IMR-90 (cell line): ENCODE measurements around the gene LRRC42. TPM values are rescaled to one million over a fixed set of nuclear protein-coding genes. Genes with fewer than 3 reads are reported as not detected.

Source experiments
- ATAC-seq: fragments of 200-7000 bp; cut with Tn5 transposase; 2 replicates; pipeline ENCODE4 v1.9.1; 2020; ENCODE audit warnings: low read depth, mild to moderate bottlenecking, moderate library complexity
- BruUV-seq: library from RNA; stranded (reverse); fragments of 400-500 nt; replicated peaks from 2 replicates; lab custom pipeline; 2021; lab: Mats Ljungman, UMichigan
- CTCF ChIA-PET: fragments of 300-600 bp; formaldehyde crosslinking; extraction: SDS; loops from one replicate; lab custom pipeline; 2021; ENCODE audit warnings: antibody characterized with exemption; lab: Yijun Ruan, JAX
- POLR2A ChIA-PET: fragments of 300-600 bp; sonication (Branson Sonifier 250); formaldehyde crosslinking; loops from one replicate; lab custom pipeline; 2022; ENCODE audit warnings: antibody characterized with exemption; ENCODE audit not compliant: unreplicated experiment; lab: Charles Lee
- DNase-seq: peaks from one replicate; pipeline ENCODE4 v3.0.0; 2013
- H2AFZ ChIP-seq: replicated peaks from 2 replicates; pipeline ENCODE3; 2013; ENCODE audit warnings: low read length, mild to moderate bottlenecking; ENCODE audit not compliant: poor library complexity
- H2AK5ac ChIP-seq: 2 replicates; pipeline ENCODE4 v1.6.1; 2013; ENCODE audit warnings: low read depth, low read length, inconsistent platforms
- H2AK9ac ChIP-seq: replicated peaks from 2 replicates; pipeline ENCODE3; 2013; ENCODE audit warnings: mild to moderate bottlenecking, low read depth, low read length, moderate library complexity; ENCODE audit not compliant: poor library complexity
- H2BK120ac ChIP-seq: 2 replicates; pipeline ENCODE4 v1.6.1; 2013; ENCODE audit warnings: low read depth, low read length, inconsistent platforms
- H2BK15ac ChIP-seq: 3 replicates; pipeline ENCODE4 v1.6.1; 2013; ENCODE audit warnings: low read depth, low read length, inconsistent platforms
- H2BK20ac ChIP-seq: 2 replicates; pipeline ENCODE4 v1.6.1; 2013; ENCODE audit warnings: low read depth, mild to moderate bottlenecking, inconsistent platforms, low read length, moderate library complexity
- H2BK5ac ChIP-seq: 2 replicates; pipeline ENCODE4 v1.6.1; 2013; ENCODE audit warnings: mild to moderate bottlenecking, low read depth, low read length, inconsistent platforms; ENCODE audit not compliant: poor library complexity, severe bottlenecking
- H3K14ac ChIP-seq: replicated peaks from 2 replicates; pipeline ENCODE4 v1.6.1; 2013; ENCODE audit warnings: low read depth, low read length, inconsistent platforms
- H3K18ac ChIP-seq: 2 replicates; pipeline ENCODE4 v1.6.1; 2013; ENCODE audit warnings: low read depth, low read length, control low read depth
- H3K23ac ChIP-seq: 2 replicates; pipeline ENCODE4 v1.6.1; 2013; ENCODE audit warnings: low read depth, low read length, inconsistent platforms
- H3K27ac ChIP-seq: 2 replicates; pipeline ENCODE4 v1.5.1; 2013; ENCODE audit warnings: mild to moderate bottlenecking, control low read depth, low read length; ENCODE audit not compliant: insufficient read depth
- H3K27me3 ChIP-seq: 2 replicates; pipeline ENCODE4 v1.6.1; 2013; ENCODE audit warnings: low read length; ENCODE audit not compliant: control insufficient read depth, insufficient read depth
- H3K36me3 ChIP-seq: 2 replicates; pipeline ENCODE4 v1.6.1; 2013; ENCODE audit warnings: low read length, mixed read lengths; ENCODE audit not compliant: control insufficient read depth, insufficient read depth
- H3K4ac ChIP-seq: 2 replicates; pipeline ENCODE4 v1.6.1; 2013; ENCODE audit warnings: low read depth, low read length, inconsistent platforms
- H3K4me1 ChIP-seq: 2 replicates; pipeline ENCODE4 v1.6.1; 2013; ENCODE audit warnings: low read length, mixed read lengths; ENCODE audit not compliant: control insufficient read depth, insufficient read depth
- H3K4me2 ChIP-seq: 2 replicates; pipeline ENCODE4 v1.6.1; 2013; ENCODE audit warnings: low read depth, mild to moderate bottlenecking, control low read depth, low read length, moderate library complexity
- H3K4me3 ChIP-seq: 2 replicates; pipeline ENCODE4 v1.5.1; 2013; ENCODE audit warnings: low read depth, mild to moderate bottlenecking, control low read depth, low read length, moderate library complexity; ENCODE audit not compliant: insufficient read depth
- H3K56ac ChIP-seq: 2 replicates; pipeline ENCODE4 v1.6.1; 2013; ENCODE audit warnings: low read length, inconsistent platforms; ENCODE audit not compliant: insufficient read depth; ENCODE audit errors: extremely low read depth
- H3K79me1 ChIP-seq, 2 experiments: 2 replicates each; pipeline ENCODE4 v1.6.1; 2013; ENCODE audit warnings: low read length in 2 of 2, inconsistent platforms in 1 of 2, low read depth in 1 of 2
- H3K9ac ChIP-seq: 2 replicates; pipeline ENCODE4 v1.6.1; 2013; ENCODE audit warnings: low read depth, low read length, control low read depth
- H3K9me1 ChIP-seq: 2 replicates; pipeline ENCODE4 v1.6.1; 2013; ENCODE audit warnings: low read length, inconsistent platforms; ENCODE audit not compliant: insufficient read depth
- H3K9me3 ChIP-seq: 2 replicates; pipeline ENCODE4 v1.6.1; 2013; ENCODE audit warnings: low read length; ENCODE audit not compliant: control insufficient read depth, insufficient read depth
- H4K20me1 ChIP-seq: 2 replicates; pipeline ENCODE4 v1.6.1; 2013; ENCODE audit warnings: low read length, inconsistent platforms; ENCODE audit not compliant: insufficient read depth
- H4K5ac ChIP-seq: 2 replicates; pipeline ENCODE4 v1.6.1; 2013; ENCODE audit warnings: mild to moderate bottlenecking, low read depth, low read length, control low read depth
- H4K8ac ChIP-seq, 2 experiments: 2 replicates each; pipeline ENCODE4 v1.6.1; 2013; ENCODE audit warnings: low read depth in 2 of 2, low read length in 2 of 2, control low read depth in 1 of 2, inconsistent platforms in 1 of 2
- H4K91ac ChIP-seq: 2 replicates; pipeline ENCODE4 v1.6.1; 2013; ENCODE audit warnings: low read depth, low read length, inconsistent platforms; ENCODE audit not compliant: insufficient read depth
- CEBPB ChIP-seq: IDR thresholded peaks from 2 replicates; pipeline ENCODE4 v1.6.1; 2012; ENCODE audit warnings: low read depth, low read length, improper control_type of control experiment
- MAFK ChIP-seq: IDR thresholded peaks from 2 replicates; pipeline ENCODE4 v1.6.1; 2012; ENCODE audit warnings: low read depth, low read length, improper control_type of control experiment
- POLR2A ChIP-seq: IDR thresholded peaks from 2 replicates; pipeline ENCODE4 v1.6.1; 2012; ENCODE audit warnings: mild to moderate bottlenecking, low read depth, low read length
- WGBS, 2 experiments: methylation state at CpG; one replicate each; pipeline versions ENCODE4 v1.1.5 to v1.1.7; 2013; ENCODE audit warnings: missing lambda C conversion rate in 2 of 2; ENCODE audit not compliant: insufficient read length in 1 of 2; ENCODE audit errors: extremely low coverage in 2 of 2; 5-methylcytosine and 5-hydroxymethylcytosine counted together
- dilution Hi-C: fragments of 300-500 bp; cut with HindIII; formaldehyde crosslinking; loops from one replicate; pipeline ENCODE4 v1.14.3; 2018; ENCODE audit warnings: low sequenced_read_pairs; ENCODE audit not compliant: unreplicated experiment
- in situ Hi-C: fragments of 300-500 bp; cut with MboI; formaldehyde crosslinking; loops from 3 replicates; pipeline ENCODE4 v1.14.3; 2019; ENCODE audit warnings: low sequenced_read_pairs, inconsistent platforms, mixed read lengths
- intact Hi-C: fragments of 100-400 bp; cut with micrococcal nuclease; formaldehyde crosslinking; loops from 2 replicates; pipeline ENCODE4 v1.10.0; 2022
- polyA plus RNA-seq, 3 experiments: library from polyadenylated mRNA; depleted of rRNA; stranded (reverse); fragments of >200 nt; gene quantifications; 2 replicates each; pipeline ENCODE4 v1.2.3, GENCODE V29; 2012; ENCODE audit warnings: low replicate concordance in 1 of 3
- total RNA-seq: library from RNA; depleted of rRNA; stranded (reverse); fragments of >200 nt; gene quantifications from 2 replicates; pipeline ENCODE4 v1.2.3, GENCODE V29; 2012
- TF ChIP-seq, protein P1 (sequence below): fragments of 150-350 bp; IDR thresholded peaks from 2 replicates; pipeline ENCODE4 v1.6.1; 2017; ENCODE audit warnings: mild to moderate bottlenecking, antibody characterized with exemption, low read length, low read depth

The LRRC42 gene
- total and polyA plus RNA-seq, 2 of the 4 experiments (the other 2 are of a cell fraction) = 39.9 to 47.5 TPM

DNA sequence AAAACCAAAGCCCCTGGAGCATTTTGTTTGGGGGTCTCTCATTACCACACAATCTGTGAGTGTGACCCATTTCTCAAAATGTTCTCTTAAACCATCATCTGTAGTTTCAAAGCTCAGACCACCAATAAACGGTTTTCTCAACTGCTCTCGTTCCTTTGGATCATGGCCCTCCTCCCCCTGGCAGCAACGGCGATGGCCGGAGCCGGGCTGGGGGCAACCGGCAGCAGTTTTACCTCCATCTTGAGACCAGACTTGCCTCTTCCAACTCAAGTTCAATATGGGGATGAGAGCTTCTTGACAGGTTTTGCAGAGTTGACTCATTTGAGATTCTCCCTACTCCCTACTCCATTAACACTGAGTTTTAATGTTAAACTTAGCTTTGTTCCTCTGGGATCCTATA is 29.7 kb downstream of the LRRC42 start:
- Histone ChIP-seq H3K14ac (no peak overlapping the region), H3K4me3 (no peak overlapping the region), H4K91ac (no peak overlapping the region), H4K8ac (no peak overlapping the region), H2AK5ac (no peak overlapping the region), H3K4ac (no peak overlapping the region), H2BK5ac (no peak overlapping the region), H2BK120ac (no peak overlapping the region), H3K36me3 (0 out of 2 replicates have a peak, but pooled peaks cover 2% of the 10 kb centered on the region), H3K9me1 (peaks cover 2% of the 10 kb centered on the region; the same call in 1 of the 2 replicates), H3K23ac (no peak overlapping the region), H3K27me3 (no peaks in the 10 kb centered on the region), H3K18ac (no peak overlapping the region), H3K56ac (no peak overlapping the region), H3K27ac (no peak overlapping the region), H3K4me2 (no peak overlapping the region), H3K9me3 (no peaks in the 10 kb centered on the region), H2AFZ (no peak overlapping the region), H3K4me1 (peaks cover 5% of the 10 kb centered on the region), H3K79me1 (no peaks in the 10 kb centered on the region), H4K20me1 (peaks cover 4% of the 10 kb centered on the region), H2BK15ac (no peak overlapping the region), H2BK20ac (no peak overlapping the region), H3K9ac (no peak overlapping the region), H4K5ac (no peak overlapping the region), H2AK9ac (no peak overlapping the region)
- DNase-seq (no peak), ATAC-seq (no peak)
- dilution Hi-C loops (no loop called here), in situ Hi-C loops (no loop called here), intact Hi-C loops (no loop called here)
- CTCF ChIA-PET = no interaction called here
- TF ChIP-seq POLR2A (no peak), CEBPB (no peak), MAFK (no peak)
- TF ChIP-seq, protein P1, sequence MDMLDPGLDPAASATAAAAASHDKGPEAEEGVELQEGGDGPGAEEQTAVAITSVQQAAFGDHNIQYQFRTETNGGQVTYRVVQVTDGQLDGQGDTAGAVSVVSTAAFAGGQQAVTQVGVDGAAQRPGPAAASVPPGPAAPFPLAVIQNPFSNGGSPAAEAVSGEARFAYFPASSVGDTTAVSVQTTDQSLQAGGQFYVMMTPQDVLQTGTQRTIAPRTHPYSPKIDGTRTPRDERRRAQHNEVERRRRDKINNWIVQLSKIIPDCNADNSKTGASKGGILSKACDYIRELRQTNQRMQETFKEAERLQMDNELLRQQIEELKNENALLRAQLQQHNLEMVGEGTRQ = no peak
- no CpG with 5 or more reads among the region's 7 CpGs for WGBS, 2 experiments
- POLR2A ChIA-PET = no interaction called here
- no TSS peak for BruUV-seq
